KBM-7 (cell line): Measurements from ENCODE around the gene COL13A1.

Experiments
- DNase-seq: peaks from one replicate; pipeline ENCODE4 v3.0.0-alpha.2; 2015
- in situ Hi-C: fragments of 300-500 bp; cut with MboI; formaldehyde crosslinking; loops from 2 replicates; pipeline ENCODE4 v1.14.3; 2020; ENCODE audit warnings: low sequenced_read_pairs, low pct_unique_long_range_greater_than_20kb, mixed read lengths

COL13A1 gene

DNA sequence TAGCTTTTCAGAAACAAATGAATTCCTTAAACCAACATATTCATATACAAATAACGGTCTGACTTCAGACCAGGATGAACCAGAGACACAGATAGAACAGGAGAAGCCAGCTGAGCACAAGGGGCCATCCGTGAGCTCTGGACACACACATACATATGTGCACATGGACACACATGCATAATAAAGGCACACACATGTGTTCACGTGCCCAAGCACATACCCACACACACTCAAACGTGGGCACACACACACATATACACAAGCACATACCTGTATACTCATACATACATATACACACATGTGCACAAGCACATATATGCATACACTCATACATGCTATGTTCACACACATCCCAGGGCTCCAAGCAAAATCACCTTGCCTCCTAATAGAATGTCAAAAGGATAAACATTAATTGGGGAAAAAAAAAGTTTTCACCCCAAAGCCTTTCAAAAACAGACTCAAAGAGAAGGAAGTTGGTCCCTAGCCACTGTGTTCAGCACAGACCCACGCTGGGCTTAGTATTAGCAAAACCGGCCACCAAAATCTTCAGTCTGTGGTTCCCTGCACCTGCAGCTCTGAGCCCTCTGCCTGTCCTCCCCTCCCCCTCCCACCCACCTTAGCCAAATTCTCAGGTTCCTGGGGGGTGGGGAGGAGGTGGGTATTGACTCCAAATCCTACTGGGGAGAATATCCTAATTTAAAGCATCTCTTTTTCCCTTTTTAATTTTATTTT lies 150.5 kb downstream of the COL13A1 start:
- DNase-seq, result no peak
- in situ Hi-C loops, result no loop called here

DNA sequence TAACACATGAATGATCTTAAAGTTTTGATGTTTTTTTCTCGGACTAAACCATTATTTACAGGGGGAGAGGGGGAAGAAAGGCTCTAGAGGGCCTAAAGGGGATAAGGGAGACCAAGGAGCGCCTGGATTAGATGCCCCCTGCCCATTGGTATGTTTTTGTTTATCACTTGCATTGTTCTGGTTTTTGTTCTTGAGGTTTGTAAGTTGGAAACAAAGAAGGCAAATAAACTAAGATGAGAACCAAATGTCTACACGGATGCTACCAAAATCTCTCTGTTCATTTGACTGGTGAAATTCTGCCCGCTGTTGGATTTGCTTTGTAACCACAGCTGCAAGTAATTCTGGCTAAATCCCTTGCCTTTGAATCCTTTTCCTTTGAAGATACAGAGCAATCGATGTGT lies 151.1 kb downstream of the COL13A1 start:
- in situ Hi-C loops, result no loop called here
- no peak for DNase-seq

DNA sequence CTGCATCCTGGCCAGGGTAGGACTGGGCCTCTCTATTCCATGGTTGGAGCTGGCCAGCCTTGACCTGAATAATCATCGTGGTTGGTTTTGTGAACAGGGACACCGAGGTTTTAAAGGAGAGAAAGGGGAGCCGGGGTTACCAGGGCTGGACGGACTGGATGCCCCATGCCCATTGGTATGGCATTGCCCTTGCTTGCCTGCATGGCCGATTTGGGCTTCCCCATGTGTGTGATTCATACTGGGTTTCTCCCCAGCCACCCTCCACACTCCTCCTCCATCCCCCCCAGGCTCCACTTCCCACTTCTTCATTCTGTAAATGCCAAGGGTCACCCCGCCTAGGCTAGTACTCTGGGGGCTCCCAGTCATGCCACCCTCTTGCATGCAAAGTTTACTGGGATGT lies 152.1 kb downstream of the COL13A1 start:
- no peak for DNase-seq
- in situ Hi-C loops, result no loop called here

DNA sequence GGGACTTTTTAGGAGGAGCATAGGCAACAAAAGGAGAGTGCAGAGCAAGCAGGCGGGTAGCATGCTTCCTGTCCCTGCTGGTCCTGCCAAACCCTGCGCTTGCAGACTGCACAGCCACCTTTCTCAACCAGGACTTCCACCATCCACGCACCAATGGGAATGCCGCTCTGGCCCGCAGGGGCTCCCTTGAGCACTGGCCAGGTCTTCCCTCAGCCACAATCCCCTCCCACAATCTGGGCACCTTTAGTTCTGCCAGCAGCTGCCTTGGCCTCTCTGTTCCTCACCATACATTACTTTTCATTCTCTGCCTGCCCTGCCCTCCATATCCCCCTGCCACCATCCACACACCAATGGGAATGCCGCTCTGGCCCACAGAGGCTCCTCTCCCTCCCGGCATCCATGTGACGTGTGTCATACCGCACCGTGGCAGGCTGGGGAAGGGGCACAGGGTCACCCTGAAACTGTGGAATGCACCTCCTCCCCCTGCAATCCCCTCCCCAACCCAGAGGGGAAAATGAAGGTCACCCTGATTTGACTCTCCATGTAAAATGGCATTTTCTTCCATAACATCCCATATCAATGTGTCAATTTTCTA lies 153.6 kb downstream of the COL13A1 start:
- no peak for DNase-seq
- in situ Hi-C loops, result no loop called here

DNA sequence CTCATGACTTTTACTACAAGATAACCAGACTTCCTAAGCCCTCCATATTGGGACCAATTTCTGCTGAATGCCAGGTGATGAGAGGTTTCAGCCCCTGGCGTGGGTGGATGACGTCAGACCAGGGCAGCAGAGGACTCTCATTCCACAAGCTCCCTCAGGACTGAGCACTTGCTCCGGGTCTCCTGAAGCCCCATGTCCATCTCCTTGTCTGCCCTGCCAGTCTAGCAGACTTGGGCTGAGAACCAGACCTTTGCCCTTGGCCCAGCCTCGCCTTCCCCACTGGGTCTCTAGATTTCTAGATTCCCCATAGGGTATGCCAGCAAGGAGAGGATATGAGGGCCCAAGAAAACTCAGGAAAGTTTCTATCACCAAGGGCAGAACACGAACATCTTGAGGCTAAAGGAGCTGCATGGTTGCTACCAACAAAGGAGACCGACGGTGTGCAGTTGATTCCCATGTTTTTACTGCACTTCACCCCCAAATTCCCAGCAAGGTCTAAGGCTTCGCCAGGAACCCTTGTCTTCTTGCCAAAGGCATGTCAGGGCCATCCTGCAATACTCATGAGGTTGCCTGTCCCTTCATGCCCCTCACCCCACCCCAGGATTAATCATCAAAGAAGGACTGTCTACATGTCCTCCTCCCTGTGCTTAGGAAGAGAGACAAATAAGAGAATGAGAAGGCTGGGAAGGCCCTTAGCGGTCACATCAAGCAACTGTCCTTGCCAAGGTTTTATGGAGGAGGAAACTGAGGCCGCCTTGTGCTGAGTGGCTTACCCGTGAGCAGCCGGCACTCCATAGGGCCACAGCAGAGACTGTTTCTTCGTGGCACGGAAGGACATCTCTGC lies 154.4 kb downstream of the COL13A1 start:
- in situ Hi-C loops, result no loop called here
- DNase-seq, result no peak

DNA sequence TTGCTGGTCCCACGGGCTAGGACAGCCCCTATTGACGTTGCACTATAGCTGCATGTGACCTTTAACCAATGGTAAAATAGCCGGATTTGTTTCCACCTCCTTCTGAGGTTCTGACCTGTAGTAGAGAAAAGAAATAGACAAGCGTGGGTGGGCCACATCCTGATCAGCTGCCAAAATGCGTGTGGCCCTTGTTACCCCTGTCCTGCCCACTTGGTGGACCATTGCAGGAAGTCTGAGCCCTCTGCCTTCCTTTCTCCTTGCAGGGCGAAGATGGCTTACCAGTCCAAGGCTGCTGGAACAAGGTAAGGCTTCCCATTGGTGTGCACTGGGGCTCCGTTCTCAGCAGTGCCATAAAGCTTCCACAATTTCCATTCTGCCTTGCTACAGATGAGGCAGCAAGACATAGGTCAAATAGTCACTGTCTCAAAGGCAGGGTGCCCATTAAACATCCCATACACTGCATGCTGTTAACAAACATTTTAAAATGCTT lies 155.1 kb downstream of the COL13A1 start:
- in situ Hi-C loops, result no loop called here
- DNase-seq, result no peak

DNA sequence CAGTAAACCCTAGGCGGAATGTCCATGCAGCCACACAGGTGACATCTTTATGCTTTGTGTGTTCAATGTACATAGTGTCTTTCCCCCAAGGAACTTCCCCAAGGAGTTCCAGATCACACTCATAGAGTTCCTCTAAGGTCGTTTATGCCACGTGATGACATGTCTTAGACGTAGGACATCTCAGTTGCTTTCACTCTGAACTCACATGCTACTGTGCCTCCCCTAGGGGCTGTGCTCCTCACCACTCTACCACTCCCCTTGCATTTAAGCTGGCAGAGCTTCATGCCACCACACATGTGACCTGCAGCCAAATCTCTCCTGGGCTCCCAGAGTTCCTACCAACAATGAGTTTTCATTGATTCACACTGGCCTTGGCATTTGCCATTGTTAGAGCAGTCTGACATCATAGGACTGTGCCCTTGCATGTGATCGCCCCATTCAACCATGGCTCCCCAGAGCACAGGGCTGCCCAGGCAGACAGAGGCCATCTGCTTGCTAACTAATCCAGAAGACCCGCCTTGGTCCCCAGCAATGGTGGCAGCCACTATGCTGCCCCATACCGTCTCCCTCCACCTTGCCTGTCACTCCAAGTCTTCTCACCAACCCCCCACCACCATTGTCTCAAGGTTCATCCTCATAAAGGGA lies 155.7 kb downstream of the COL13A1 start:
- in situ Hi-C loops, result no loop called here
- no peak for DNase-seq

DNA sequence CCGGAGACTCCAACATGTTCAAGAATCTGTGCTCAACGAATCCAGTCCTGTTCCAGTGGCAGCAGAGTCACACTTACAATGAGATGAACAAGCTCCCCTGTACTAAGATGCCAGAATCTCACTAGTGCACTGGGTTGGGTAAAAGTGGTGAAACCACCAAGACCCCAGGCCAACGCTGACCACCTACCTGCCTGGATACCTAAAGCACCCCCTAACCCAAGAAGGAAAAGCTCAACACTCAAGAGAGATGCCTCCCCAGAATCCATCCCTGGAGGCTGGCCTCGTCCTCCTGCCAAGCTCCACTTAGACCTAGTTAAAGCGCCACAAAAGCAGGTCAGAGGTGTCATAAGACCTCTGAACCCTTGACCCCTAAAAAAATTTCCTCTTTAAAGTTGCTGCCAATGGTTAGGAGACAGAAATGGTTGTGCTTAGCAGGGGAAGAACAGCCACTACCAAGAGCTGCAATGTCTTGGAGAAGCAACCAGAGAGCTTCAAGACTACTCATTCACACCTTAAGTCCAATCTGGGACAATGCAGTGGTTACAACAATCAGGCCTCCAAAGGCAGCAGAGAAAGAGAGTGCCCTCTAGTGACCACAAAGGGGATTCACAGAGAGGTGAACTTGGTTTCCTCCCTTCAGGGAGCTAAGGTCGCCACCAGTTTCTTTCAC lies 156.3 kb downstream of the COL13A1 start:
- in situ Hi-C loops, result no loop called here
- peak; percentile 58 for DNase-seq

DNA sequence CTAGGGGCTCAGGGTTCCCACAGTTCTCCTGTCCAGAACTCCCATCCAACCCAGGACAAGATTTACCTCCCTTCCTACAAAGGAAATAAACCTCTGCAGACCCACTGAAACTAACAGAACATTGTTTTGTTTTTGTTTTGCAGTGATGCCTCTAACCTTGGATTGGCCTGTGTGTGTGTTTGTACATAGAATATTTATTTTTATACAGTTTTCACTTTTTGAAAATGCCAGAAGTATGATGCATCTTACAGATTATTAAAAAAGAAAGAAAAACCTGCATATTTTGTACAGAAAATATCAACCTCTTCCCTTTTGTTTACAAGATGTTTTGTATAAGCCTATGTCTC lies 156.8 kb downstream of the COL13A1 start:
- no peak for DNase-seq
- in situ Hi-C loops, result no loop called here

DNA sequence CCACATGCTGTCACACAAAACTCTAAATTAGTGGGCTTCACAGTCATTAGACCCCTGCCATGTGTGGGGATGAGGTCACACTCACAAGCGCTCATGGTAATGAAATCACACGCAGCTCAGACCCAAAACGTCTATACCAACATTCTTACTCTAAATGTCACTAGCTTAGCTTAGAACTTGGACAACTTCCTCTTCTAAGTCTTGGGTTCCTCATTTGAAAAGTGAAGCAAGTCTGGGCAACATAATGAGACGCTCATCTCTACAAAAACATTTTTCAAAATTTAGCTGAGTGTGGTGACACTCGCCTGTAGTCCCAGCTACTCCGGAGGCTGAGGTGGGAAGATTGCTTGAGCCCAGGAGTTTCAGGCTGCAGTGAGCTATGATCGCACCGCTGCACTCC lies 158.2 kb downstream of the COL13A1 start:
- DNase-seq, result peak; percentile 81
- in situ Hi-C loops, result no loop called here

DNA sequence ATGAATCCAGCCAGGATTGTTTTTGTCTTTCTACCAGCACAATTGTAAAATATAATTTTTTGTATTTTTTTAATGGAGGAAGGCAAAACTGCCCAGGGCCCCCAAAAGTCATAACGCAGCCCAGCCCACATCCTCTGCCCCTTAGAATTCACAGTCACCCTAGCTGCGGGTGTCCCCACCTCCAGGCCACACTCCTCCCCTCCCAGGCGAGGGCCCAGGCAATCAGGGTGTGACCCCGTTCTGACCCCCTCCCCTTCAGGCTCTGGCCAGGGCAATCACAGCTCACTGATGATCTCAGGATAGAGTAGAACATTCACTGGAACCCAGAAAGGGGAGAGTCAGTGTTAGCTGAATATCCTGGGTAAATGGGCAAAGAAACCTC lies 158.9 kb downstream of the COL13A1 start:
- no peak for DNase-seq
- in situ Hi-C loops, result no loop called here

DNA sequence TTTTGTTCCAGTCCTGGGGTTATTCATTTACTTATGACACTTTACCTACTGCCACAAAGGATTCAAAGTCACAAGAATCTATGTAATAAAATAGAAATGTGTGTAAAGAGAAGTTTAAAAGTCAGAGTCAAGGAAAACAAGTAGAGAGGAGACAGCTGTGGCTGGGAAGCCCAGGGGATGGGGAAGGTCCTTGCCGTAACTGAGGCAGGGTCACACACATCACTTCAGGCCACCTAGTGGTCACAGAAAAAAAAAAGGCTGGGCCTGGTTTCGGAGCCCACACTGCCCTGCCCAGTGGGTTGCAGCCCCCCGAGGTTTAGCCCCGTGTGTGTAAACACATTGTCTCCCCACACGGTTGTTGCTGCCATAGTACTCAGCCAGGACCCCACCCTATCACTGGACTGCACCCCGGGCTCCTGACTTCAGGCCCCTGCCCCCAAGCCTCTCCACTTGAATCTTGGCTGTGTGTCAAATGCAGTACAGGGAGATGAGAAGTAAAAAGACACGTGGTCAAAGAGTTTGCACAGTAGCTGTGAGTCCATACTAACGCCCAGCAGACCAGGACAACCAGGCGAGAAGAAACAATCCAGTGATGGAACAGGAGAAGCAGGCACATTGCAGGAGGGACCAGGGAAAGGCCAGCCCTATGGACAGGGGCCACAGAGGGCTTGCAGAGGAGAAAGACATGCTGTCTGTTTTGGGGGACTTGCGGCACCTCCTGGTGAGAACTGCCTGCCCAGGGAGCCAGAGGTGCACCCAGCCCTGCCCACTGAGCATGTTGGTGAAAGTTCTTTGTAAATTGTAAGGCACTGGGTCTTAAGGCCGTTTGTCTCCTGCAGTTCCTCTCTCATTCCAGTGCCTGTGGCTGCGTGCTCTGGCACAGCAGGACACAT lies 159.5 kb downstream of the COL13A1 start:
- no peak for DNase-seq
- in situ Hi-C loops, result no loop called here

DNA sequence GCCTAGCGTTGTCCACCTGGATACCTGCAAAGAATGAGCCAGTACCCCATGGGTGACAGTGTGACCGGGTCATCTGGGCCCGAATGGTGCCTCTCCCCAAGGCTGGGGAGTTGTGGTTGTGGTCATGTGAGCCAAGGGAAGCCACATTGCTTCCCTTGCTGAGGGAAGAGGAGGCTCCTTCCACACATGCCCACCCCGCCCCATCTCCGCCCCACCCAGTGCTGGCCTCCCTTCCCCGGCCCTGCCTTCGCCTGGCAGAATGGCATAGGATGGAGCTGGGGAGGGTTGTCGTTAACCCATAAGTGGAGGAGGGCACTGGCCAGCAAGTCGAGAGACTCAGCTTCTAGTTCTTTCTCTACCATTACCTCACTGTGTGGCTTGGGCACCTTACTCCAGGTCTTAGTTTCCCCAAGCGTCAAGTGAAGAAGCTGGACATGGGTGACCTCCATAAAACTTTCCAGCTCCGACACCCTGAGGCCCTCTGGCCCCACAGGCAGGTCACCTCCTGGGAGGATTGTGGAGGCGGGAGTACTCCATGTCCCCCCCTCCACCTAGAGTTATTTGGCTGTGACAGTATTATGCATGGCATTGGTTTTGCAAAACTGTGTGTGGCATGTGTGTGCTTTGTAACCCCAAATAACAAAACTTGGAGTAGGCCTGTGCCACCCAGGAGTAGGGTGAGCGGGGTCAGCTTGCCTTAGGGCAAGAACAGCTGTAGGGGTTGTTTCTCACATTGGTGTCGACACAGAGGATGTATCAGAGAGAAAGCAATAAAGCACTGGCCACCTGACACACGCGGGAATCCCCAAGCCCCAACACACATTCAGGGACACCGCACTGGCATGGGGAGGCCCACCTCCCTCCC lies 160.4 kb downstream of the COL13A1 start:
- no peak for DNase-seq
- in situ Hi-C loops, result no loop called here

DNA sequence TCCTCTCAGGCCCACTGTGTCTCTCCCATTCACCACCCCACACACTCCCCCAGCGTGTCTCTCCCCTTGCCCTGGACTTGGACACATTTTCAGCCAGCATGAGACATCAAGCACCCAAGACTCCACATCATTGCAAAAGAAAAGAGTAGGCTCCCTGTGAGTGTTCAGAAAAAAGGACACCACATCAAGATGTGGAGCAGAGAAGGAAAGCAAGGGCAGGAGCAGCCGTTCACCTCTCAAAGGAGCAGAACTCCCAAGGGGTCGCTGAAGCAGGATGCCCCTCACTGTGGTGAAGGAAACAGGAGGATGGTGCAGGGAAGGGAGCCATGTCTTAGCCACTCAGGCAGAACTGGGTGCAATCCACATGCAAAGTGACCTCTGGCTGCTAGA lies 161.0 kb downstream of the COL13A1 start:
- in situ Hi-C loops, result no loop called here
- DNase-seq, result no peak

DNA sequence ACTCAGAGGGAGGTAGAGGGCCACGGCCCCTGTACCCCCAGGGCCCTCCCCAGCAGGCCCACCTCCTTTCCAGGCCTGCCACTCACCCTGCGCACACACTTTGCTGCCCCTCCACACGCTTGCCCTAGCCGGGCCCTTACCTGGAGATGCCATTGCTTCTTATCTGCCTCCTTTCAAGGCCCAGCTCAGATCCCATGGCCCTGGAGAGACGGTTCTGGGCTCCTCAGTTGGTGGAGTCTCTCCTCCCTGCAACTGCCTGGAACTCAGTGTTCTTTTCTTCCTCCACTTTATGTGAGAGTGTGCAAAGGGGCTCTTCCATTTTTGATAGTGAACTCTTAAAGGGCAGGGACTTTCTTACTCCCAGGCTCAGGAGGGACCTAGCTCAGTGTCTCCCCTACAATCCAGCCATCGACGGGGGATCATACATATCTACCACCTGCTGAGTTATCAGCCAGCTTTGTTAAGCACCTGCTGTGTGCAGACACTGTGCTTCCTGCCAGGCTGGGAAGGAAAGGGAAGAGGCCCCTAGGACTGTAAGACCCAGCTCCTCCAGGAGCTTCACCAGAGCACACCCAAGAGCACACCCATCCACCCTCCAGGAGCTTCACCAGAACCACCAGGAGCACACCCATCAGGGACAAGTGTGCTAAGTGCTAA lies 161.6 kb downstream of the COL13A1 start:
- in situ Hi-C loops, result no loop called here

DNA sequence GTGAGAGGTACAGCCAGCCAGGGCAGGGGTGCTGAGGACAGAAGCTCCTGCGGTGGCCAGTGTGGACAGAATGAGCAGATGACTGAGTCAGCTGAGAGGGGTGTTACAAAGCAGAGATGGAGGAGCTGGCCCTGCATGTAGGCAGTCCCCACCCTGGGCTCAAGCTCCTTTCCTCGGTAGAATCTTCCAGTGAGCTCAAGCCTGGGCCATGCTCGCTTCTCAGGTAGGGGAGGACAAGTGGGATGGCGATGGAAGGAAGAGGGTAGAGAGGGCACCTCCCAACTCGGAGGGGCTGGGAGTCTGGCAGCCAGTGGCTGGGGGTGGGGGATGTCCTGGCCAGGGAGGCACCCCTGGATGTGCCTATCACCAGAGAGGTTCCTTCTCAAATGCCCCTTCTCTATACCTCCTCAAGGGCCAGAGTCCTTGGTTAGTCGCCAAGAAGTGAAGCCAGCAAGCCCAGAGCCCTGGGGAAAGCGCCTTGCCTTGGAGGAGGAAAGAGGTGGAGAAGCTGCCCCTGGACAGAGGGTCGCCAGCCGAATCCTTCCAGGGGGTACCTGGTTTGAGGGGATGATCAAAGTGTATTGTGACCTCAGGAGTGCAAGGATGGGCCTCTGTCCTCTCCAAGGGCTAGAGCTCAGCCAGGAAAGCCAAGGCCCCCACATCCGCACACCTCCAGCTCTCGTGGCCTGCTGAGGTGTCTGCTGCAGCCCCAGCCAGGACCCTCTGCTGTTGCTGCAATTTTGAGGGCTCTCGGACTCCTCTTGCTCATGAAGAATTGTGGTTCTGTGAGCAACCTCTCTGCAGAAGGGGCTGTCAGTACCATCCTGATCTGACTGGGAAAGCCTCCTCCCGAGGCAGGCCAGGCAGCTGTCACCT lies 162.4 kb downstream of the COL13A1 start:
- in situ Hi-C loops, result no loop called here
- DNase-seq, result no peak

More for the DNA sequence above, 161.6 kb downstream of the COL13A1 start:
- no peak for DNase-seq
